HG02610 (cell line): ENCODE results near the gene ERBB2.

Source experiments
- ATAC-seq: cut with Tn5 transposase; IDR thresholded peaks from one replicate; pipeline ENCODE4 v1.9.1; 2021; ENCODE audit warnings: mild to moderate bottlenecking, moderate library complexity; ENCODE audit not compliant: unreplicated experiment

The ERBB2 gene

GRCh38 chr17:39665642-39666224 lies 34.1 kb upstream of the ERBB2 start:
- no peak for ATAC-seq

- ATAC-seq: no peak
Observed at GRCh38 chr17:39666231-39666600, 33.6 kb upstream of the ERBB2 start.

GRCh38 chr17:39666601-39667261 lies 33.1 kb upstream of the ERBB2 start:
- ATAC-seq: no peak

- no peak for ATAC-seq
Observed at GRCh38 chr17:39667262-39667944, 32.5 kb upstream of the ERBB2 start.

GRCh38 chr17:39667945-39668924 lies 31.6 kb upstream of the ERBB2 start, which contains the start of gene PNMT:
Gene PNMT, plus strand, starts transcription at chr17:39668453. Its CDS starts 23 bp downstream, at chr17:39668476.
- ATAC-seq: no peak

GRCh38 chr17:39669897-39670735 lies 29.7 kb upstream of the ERBB2 start:
- ATAC-seq: no peak

GRCh38 chr17:39670746-39671145 lies 29.1 kb upstream of the ERBB2 start:
- ATAC-seq: no peak

GRCh38 chr17:39671651-39672521 lies 28.0 kb upstream of the ERBB2 start:
- no peak for ATAC-seq

GRCh38 chr17:39672522-39673334 lies 27.1 kb upstream of the ERBB2 start:
- ATAC-seq: no peak

- no peak for ATAC-seq
Observed at GRCh38 chr17:39673335-39674081, 26.4 kb upstream of the ERBB2 start.

- no peak for ATAC-seq
Observed at GRCh38 chr17:39674179-39674578, 25.7 kb upstream of the ERBB2 start.

GRCh38 chr17:39674702-39675389 lies 25.0 kb upstream of the ERBB2 start:
- no peak for ATAC-seq

GRCh38 chr17:39675390-39676082 lies 24.3 kb upstream of the ERBB2 start:
- ATAC-seq: no peak

- no peak for ATAC-seq
Observed at GRCh38 chr17:39676198-39676819, 23.6 kb upstream of the ERBB2 start.

GRCh38 chr17:39677072-39677471 lies 22.8 kb upstream of the ERBB2 start:
- no peak for ATAC-seq
